Measurements from ENCODE around the gene CDH1. TPM values are rescaled to one million over a fixed set of nuclear protein-coding genes. Genes with fewer than 3 reads are reported as not detected.
"Not testable (repeated sequence)": the region's sequence is repeated elsewhere in the genome, so short reads cannot be mapped to it uniquely, and the experiment has no call there.

CDH1 gene
- total RNA-seq, 1 donor from 2014 or later = 0.11 TPM

GRCh38 chr16:68787419-68787807, 50.3 kb downstream of the CDH1 start:
- DNase-seq (ENCODE audit: low read depth) = not testable (repeated sequence)

GRCh38 chr16:68790130-68790761, 53.2 kb downstream of the CDH1 start:
- peak; percentile 67 for DNase-seq (ENCODE audit: low read depth)

GRCh38 chr16:68790944-68791343, 53.9 kb downstream of the CDH1 start:
- DNase-seq (ENCODE audit: low read depth) = no peak

GRCh38 chr16:68792465-68793324, 55.6 kb downstream of the CDH1 start:
- peak; percentile 52 for DNase-seq (ENCODE audit: low read depth)

- no peak for DNase-seq (ENCODE audit: low read depth)
Measured at GRCh38 chr16:68793401-68793857, 56.3 kb downstream of the CDH1 start.

GRCh38 chr16:68798398-68798797, 61.3 kb downstream of the CDH1 start:
- peak; percentile 28 for DNase-seq (ENCODE audit: low read depth)

- DNase-seq (ENCODE audit: low read depth) = peak; percentile 87
Measured at GRCh38 chr16:68800257-68800875, 63.3 kb downstream of the CDH1 start.

- DNase-seq (ENCODE audit: low read depth) = no peak
Measured at GRCh38 chr16:68802190-68802589, 65.1 kb downstream of the CDH1 start.

GRCh38 chr16:68806422-68806821, 69.3 kb downstream of the CDH1 start:
- no peak for DNase-seq (ENCODE audit: low read depth)

- DNase-seq (ENCODE audit: low read depth) = no peak
Measured at GRCh38 chr16:68806981-68807380, 69.9 kb downstream of the CDH1 start.

GRCh38 chr16:68814516-68814915, 77.4 kb downstream of the CDH1 start:
- DNase-seq (ENCODE audit: low read depth) = no peak

GRCh38 chr16:68823401-68824135, 86.5 kb downstream of the CDH1 start:
- peak; percentile 77 for DNase-seq (ENCODE audit: low read depth)

- DNase-seq (ENCODE audit: low read depth) = no peak
Measured at GRCh38 chr16:68825427-68825826, 88.3 kb downstream of the CDH1 start.

GRCh38 chr16:68826652-68827051, 89.6 kb downstream of the CDH1 start:
- DNase-seq (ENCODE audit: low read depth) = no peak

- DNase-seq (ENCODE audit: low read depth) = no peak
Measured at GRCh38 chr16:68833251-68833650, 96.2 kb downstream of the CDH1 start.

- DNase-seq (ENCODE audit: low read depth) = no peak
Measured at GRCh38 chr16:68834550-68834949, 97.5 kb downstream of the CDH1 start.

GRCh38 chr16:68835970-68836369, 98.9 kb downstream of the CDH1 start:
- DNase-seq (ENCODE audit: low read depth) = no peak

- DNase-seq (ENCODE audit: low read depth) = no peak
Measured at GRCh38 chr16:68839831-68840230, 102.7 kb downstream of the CDH1 start.

- not testable (repeated sequence) for DNase-seq (ENCODE audit: low read depth)
Measured at GRCh38 chr16:68842964-68843481, 105.9 kb downstream of the CDH1 start.

- peak; percentile 88 for DNase-seq (ENCODE audit: low read depth)
Measured at GRCh38 chr16:68843482-68844210, 106.6 kb downstream of the CDH1 start, which contains the start of gene TANGO6. TSS of gene TANGO6 (plus strand) at chr16:68843531. CDS start at chr16:68843618, 87 bp downstream.

Measured in myocyte (in vitro differentiated cells).